Neural progenitor cell (in vitro differentiated cells): Measurements from ENCODE around the gene GPR143.

Source experiments
- CTCF ChIP-seq: fragments of 200-600 bp; sonication (generic); IDR thresholded peaks from 2 replicates; pipeline ENCODE4 v1.5.1; 2017; ENCODE audit warnings: antibody characterized with exemption, mild to moderate bottlenecking
- EZH2phosphoT487 ChIP-seq: fragments of 200-600 bp; sonication (generic); IDR thresholded peaks from 2 replicates; pipeline ENCODE4 v1.6.1; 2017; ENCODE audit warnings: antibody characterized with exemption

GRCh38 chrX:9749146-9749692, 16.4 kb downstream of the GPR143 start:
- no peak for TF ChIP-seq CTCF
- TF ChIP-seq EZH2phosphoT487 = no peak
